ENCODE measurements around the gene SLX1A. TPM values are rescaled to one million over a fixed set of nuclear protein-coding genes. Genes with fewer than 3 reads are reported as not detected.

Gene SLX1A
- total and polyA plus RNA-seq, 10 of the 15 experiments (the other 5 are each of a cell fraction or from before 2014, with no cell fraction given): 2.5 to 123 (median 28.9) TPM

- RAD21 ChIA-PET (ENCODE audit: unreplicated experiment): interaction anchor here (0.8 to 2.8 kb wide), 3 partner anchors 92 to 226 kb away, joined by 3 to 18 read pairs (median 4); partner anchors contain the start of gene TBX6
- H3K27ac ChIP-seq (ENCODE audit: control insufficient read depth, insufficient read depth): peak overlapping the region; percentile 100
- no peak overlapping the region for H2AFZ ChIP-seq (ENCODE audit: control insufficient read depth, low read depth, low read length)
- peaks cover 28% of the 10 kb centered on the region for H3K4me1 ChIP-seq (ENCODE audit: control insufficient read depth, insufficient read depth, low read length)
- FAIRE-seq: peak; percentile 80
- peak overlapping the region; percentile 100 for H3K4me2 ChIP-seq (ENCODE audit: control insufficient read depth, insufficient read depth)
- BruUV-seq (replicated peaks): no TSS peak
- SMC1A ChIA-PET (ENCODE audit: uncharacterized antibody, unreplicated experiment): interaction anchor here (1.1 to 4.0 kb wide), 3 partner anchors 58 to 187 kb away, joined by 4 to 30 read pairs (median 6); partner anchors contain the start of gene TBX6
- in situ Hi-C loops (cut with MboI) (loop anchor here (10.0 kb wide), 2 partner anchors 451 to 511 kb away; partner anchors contain the start of gene SRCAP), intact Hi-C loops (cut with micrococcal nuclease; ENCODE audit: unreplicated experiment) (no loop called here)
- H3K79me2 ChIP-seq (ENCODE audit: control insufficient read depth, insufficient read depth, low read length): peaks cover 55% of the 10 kb centered on the region
- H3K36me3 ChIP-seq (ENCODE audit: control insufficient read depth in 2 of 2, insufficient read depth in 2 of 2, low read length in 1 of 2): peaks cover 17 to 29% of the 10 kb centered on the region in 2 experiments
- under 1% methylated on average over 23 of the region's 24 CpGs for WGBS (ENCODE audit: insufficient coverage, insufficient replicate concordance, low lambda C conversion rate, missing lambda C conversion rate)
- peak; percentile 71 for DNase-seq (ENCODE audit: low read depth, low spot score)
- H3K9me3 ChIP-seq (replicated peaks; ENCODE audit: control insufficient read depth, insufficient read depth, low read length): no peaks in the 10 kb centered on the region
- no peaks in the 10 kb centered on the region for H4K20me1 ChIP-seq (ENCODE audit: control insufficient read depth, insufficient read depth)
- H3K4me3 ChIP-seq: peak overlapping the region; percentile 96
- peak; percentile 48 for ATAC-seq
- H3K27me3 ChIP-seq (replicated peaks in 1 of 2; ENCODE audit: control insufficient read depth in 2 of 2, insufficient read depth in 2 of 2, low read length in 1 of 2): no peaks in the 10 kb centered on the region
- POLR2A ChIA-PET: interaction anchor here (0.6 to 5.2 kb wide), 6 partner anchors 56 to 186 kb away, joined by 3 to 59 read pairs (median 5); partner anchors contain the start of genes CD2BP2, MAPK3, TBC1D10B and TBX6
- CTCF ChIA-PET: interaction anchor here (1.1 to 4.9 kb wide), 3 partner anchors 91 to 233 kb away, joined by 3 to 45 read pairs (median 4); partner anchors contain the start of gene TBX6
- H3K9ac ChIP-seq (ENCODE audit: control insufficient read depth, insufficient read depth, low read length): peak overlapping the region; percentile 99
- TF ChIP-seq SIN3A (IDR thresholded peaks at IDR 0.05; ENCODE audit: low read depth, low read length) (no peak), TAF1 (IDR thresholded peaks at IDR 0.05; ENCODE audit: borderline replicate concordance, low read depth, low read length) (peak; percentile 85; the same call in 1 of the 2 replicates), BMI1 (IDR thresholded peaks at IDR 0.05; ENCODE audit: borderline replicate concordance) (no peak), NKRF (conservative IDR thresholded peaks at IDR 0.05) (peak; percentile 8), YY1 (IDR thresholded peaks at IDR 0.05; ENCODE audit: low read depth, low read length) (peak; percentile 71), SPI1 (IDR thresholded peaks at IDR 0.05; ENCODE audit: borderline replicate concordance, insufficient read depth, low read depth, low read length) (peak; percentile 78), EGR1 (IDR thresholded peaks at IDR 0.05; ENCODE audit: borderline replicate concordance in 1 of 2, low read depth in 2 of 2, low read length in 2 of 2) (peak in 1 of 2 experiments; percentile 58; a peak in 2 of 3 replicates), BCL3 (IDR thresholded peaks at IDR 0.05; ENCODE audit: borderline replicate concordance, insufficient read depth, low read depth, low read length, poor library complexity, severe bottlenecking) (peak; percentile 39), LARP7 (IDR thresholded peaks at IDR 0.05) (peak; percentile 59; the same call in 1 of the 2 replicates), PRDM15 (CRISPR knock-in tag; IDR thresholded peaks at IDR 0.05) (no peak), NBN (IDR thresholded peaks at IDR 0.05) (peak; percentile 64; the same call in 1 of the 2 replicates), SMARCA5 (IDR thresholded peaks at IDR 0.05) (peak; percentile 37; the same call in 1 of the 2 replicates), HCFC1 (IDR thresholded peaks at IDR 0.05; ENCODE audit: low read length) (no peak), JUND (IDR thresholded peaks at IDR 0.05; ENCODE audit: low read depth, low read length) (no peak), EED (IDR thresholded peaks at IDR 0.05; ENCODE audit: low read depth) (peak; percentile 46; the same call in 1 of the 2 replicates)
Observed at GRCh38 chr16:30184096-30184890, 9.4 kb upstream of the SLX1A start.

Data from GM12878 (cell line).